GM23338 (cell line): ENCODE measurements around the gene DMD. TPM values are rescaled to one million over a fixed set of nuclear protein-coding genes. Genes with fewer than 3 reads are reported as not detected.

Source experiments
- ATAC-seq: fragments of 200-7000 bp; cut with Tn5 transposase; 3 replicates; pipeline ENCODE4 v1.9.1; 2020
- DNase-seq: peaks from one replicate; pipeline ENCODE4 v3.0.0-alpha.2; 2015; ENCODE audit warnings: low spot score
- H2AFZ ChIP-seq: fragments of 200-600 bp; sonication (generic); 2 replicates; pipeline ENCODE4 v1.8.0; 2016; ENCODE audit warnings: antibody characterized with exemption, mild to moderate bottlenecking, moderate library complexity
- H3F3A ChIP-seq: fragments of 200-600 bp; sonication (generic); replicated peaks from 2 replicates; pipeline ENCODE4 v1.8.0; 2017; ENCODE audit warnings: antibody characterized with exemption, mixed run types, low read depth
- H3K27ac ChIP-seq: fragments of 200-600 bp; sonication (generic); 2 replicates; pipeline ENCODE4 v1.6.1; 2016; ENCODE audit warnings: low read depth
- H3K27me3 ChIP-seq: fragments of 200-600 bp; sonication (generic); 2 replicates; pipeline ENCODE4 v1.8.0; 2016; ENCODE audit warnings: mild to moderate bottlenecking, mixed run types, moderate library complexity; ENCODE audit not compliant: insufficient read depth
- H3K36me3 ChIP-seq: fragments of 200-600 bp; sonication (generic); 2 replicates; pipeline ENCODE4 v1.8.0; 2016; ENCODE audit warnings: mild to moderate bottlenecking; ENCODE audit not compliant: insufficient read depth
- H3K4me1 ChIP-seq: fragments of 200-600 bp; sonication (generic); 2 replicates; pipeline ENCODE4 v1.8.0; 2016; ENCODE audit warnings: mild to moderate bottlenecking, moderate library complexity; ENCODE audit not compliant: insufficient read depth
- H3K4me2 ChIP-seq: fragments of 200-600 bp; sonication (generic); 2 replicates; pipeline ENCODE4 v1.7.1; 2017; ENCODE audit warnings: mixed run types
- H3K4me3 ChIP-seq: fragments of 200-600 bp; sonication (generic); 2 replicates; pipeline ENCODE4 v1.6.1; 2016; ENCODE audit warnings: mixed run types
- H3K79me2 ChIP-seq: fragments of 200-600 bp; sonication (generic); replicated peaks from 2 replicates; pipeline ENCODE4 v1.8.0; 2017; ENCODE audit warnings: mild to moderate bottlenecking; ENCODE audit not compliant: insufficient read depth
- H3K9me2 ChIP-seq: fragments of 200-600 bp; sonication (generic); 2 replicates; pipeline ENCODE4 v1.8.0; 2017; ENCODE audit not compliant: insufficient read depth
- H4K20me1 ChIP-seq: fragments of 200-600 bp; sonication (generic); replicated peaks from 2 replicates; pipeline ENCODE4 v1.8.0; 2017; ENCODE audit warnings: mild to moderate bottlenecking; ENCODE audit not compliant: insufficient read depth
- H3K27ac Mint-ChIP-seq: 2 replicates; pipeline ENCODE4 v1.8.0; 2020; ENCODE audit warnings: inconsistent platforms, mild to moderate bottlenecking, moderate library complexity, mixed read lengths
- H3K27me3 Mint-ChIP-seq: 3 replicates; pipeline ENCODE4 v1.8.0; 2022; ENCODE audit warnings: low read depth, mild to moderate bottlenecking, moderate library complexity, mixed read lengths, inconsistent platforms; ENCODE audit not compliant: insufficient read depth, poor library complexity
- H3K36me3 Mint-ChIP-seq: 3 replicates; pipeline ENCODE4 v1.8.0; 2021; ENCODE audit warnings: low read depth, mild to moderate bottlenecking, inconsistent platforms, moderate library complexity, mixed read lengths
- H3K4me1 Mint-ChIP-seq: 3 replicates; pipeline ENCODE4 v1.8.0; 2020; ENCODE audit warnings: mild to moderate bottlenecking, inconsistent platforms, mixed read lengths
- H3K4me3 Mint-ChIP-seq: 3 replicates; pipeline ENCODE4 v1.8.0; 2021; ENCODE audit warnings: moderate library complexity, mild to moderate bottlenecking, inconsistent platforms, mixed read lengths
- H3K9me3 Mint-ChIP-seq: 3 replicates; pipeline ENCODE4 v1.8.0; 2020; ENCODE audit warnings: moderate library complexity, mild to moderate bottlenecking, inconsistent platforms, mixed read lengths
- CREB1 ChIP-seq: fragments of 250-450 bp; sonication (Bioruptor Pico); IDR thresholded peaks from 2 replicates; pipeline ENCODE4 v1.5.0; 2020; ENCODE audit warnings: low read depth, mild to moderate bottlenecking, moderate library complexity
- CTCF ChIP-seq, 2 experiments: fragments of 200-600 bp in 1 of 2; sonication (generic) in 1 of 2; conservative IDR thresholded peaks; 2 replicates each; pipeline versions ENCODE4 v1.5.1 to v1.6.1; 2016 to 2017; ENCODE audit warnings: antibody characterized with exemption in 2 of 2, low read depth in 2 of 2, mild to moderate bottlenecking in 2 of 2, moderate library complexity in 1 of 2
- ETS1 ChIP-seq: IDR thresholded peaks from 2 replicates; pipeline ENCODE4 v1.6.1; 2016; ENCODE audit warnings: antibody characterized with exemption
- JUNB ChIP-seq: IDR thresholded peaks from one replicate; pipeline ENCODE4 v1.6.1; 2016; ENCODE audit warnings: antibody characterized with exemption; ENCODE audit not compliant: unreplicated experiment
- NANOG ChIP-seq: IDR thresholded peaks from 2 replicates; pipeline ENCODE4 v1.6.1; 2016; ENCODE audit warnings: antibody characterized with exemption, borderline replicate concordance
- POLR2AphosphoS5 ChIP-seq: IDR thresholded peaks from 2 replicates; pipeline ENCODE4 v1.6.1; 2016; ENCODE audit warnings: antibody characterized with exemption, low read depth
- ZNF462 ChIP-seq: fragments of 250-450 bp; sonication (Bioruptor Pico); IDR thresholded peaks from 2 replicates; pipeline ENCODE4 v1.5.0; 2020; ENCODE audit warnings: mild to moderate bottlenecking, moderate library complexity
- polyA plus RNA-seq: library from polyadenylated mRNA; unstranded; fragments of >200 nt; fragmentation: Nextera tagmentation; extraction: Ambion mirVana; gene quantifications from 2 replicates; pipeline ENCODE4 v1.2.1, GENCODE V29; 2016
- total RNA-seq: library from RNA; depleted of rRNA; stranded (reverse); fragments of >200 nt; shearing (Covaris generic); gene quantifications from 2 replicates; pipeline ENCODE4 v1.2.3, GENCODE V29; 2014

DMD gene
- total and polyA plus RNA-seq, 2 experiments from 2014 or later, result 4.5 to 7.6 TPM

- Histone ChIP-seq H3K36me3 (no peaks in the 10 kb centered on the region), H3K9me2 (no peaks in the 10 kb centered on the region), H3K4me2 (no peak overlapping the region), H3K4me1 (no peaks in the 10 kb centered on the region), H3K4me3 (no peak overlapping the region), H3F3A (no peaks in the 10 kb centered on the region), H3K27me3 (no peaks in the 10 kb centered on the region), H4K20me1 (no peaks in the 10 kb centered on the region), H3K27ac (no peak overlapping the region), H2AFZ (no peak overlapping the region), H3K79me2 (no peaks in the 10 kb centered on the region)
- TF ChIP-seq JUNB (no peak), ZNF462 (CRISPR knock-in tag) (no peak), CREB1 (CRISPR knock-in tag) (no peak), CTCF (conservative IDR thresholded peaks at IDR 0.05; ENCODE audit: low read depth in 2 of 2) (no peak), NANOG (no peak), ETS1 (no peak), POLR2AphosphoS5 (no peak)
- Mint-ChIP-seq H3K4me3 (no peak overlapping the region), H3K27ac (no peak overlapping the region), H3K27me3 (no peaks in the 10 kb centered on the region), H3K9me3 (no peaks in the 10 kb centered on the region), H3K4me1 (no peaks in the 10 kb centered on the region), H3K36me3 (no peaks in the 10 kb centered on the region)
- no peak for ATAC-seq
- DNase-seq, result no peak
Measured at GRCh38 chrX:32370456-32371205, 840.7 kb downstream of the DMD start.
